Jurkat, Clone E6-1 (cell line): Measurements from ENCODE around the gene EMILIN2.
"Not testable (repeated sequence)": the region's sequence is repeated elsewhere in the genome, so short reads cannot be mapped to it uniquely, and the experiment has no call there.

Source experiments
- DNase-seq: peaks from one replicate; pipeline ENCODE4 v3.0.0-alpha.2; 2011; ENCODE audit warnings: low read depth, low spot score
- H3K4me3 ChIP-seq: 2 replicates; pipeline ENCODE4 v1.5.1; 2011; ENCODE audit warnings: mild to moderate bottlenecking, low read length, control low read depth, moderate library complexity

EMILIN2 gene

GRCh38 chr18:2910261-2910660 lies 63.5 kb downstream of the EMILIN2 start:
- no peak overlapping the region for H3K4me3 ChIP-seq
- DNase-seq: no peak

- DNase-seq: no peak
- no peak overlapping the region for H3K4me3 ChIP-seq
Observed at GRCh38 chr18:2910751-2911425, 64.1 kb downstream of the EMILIN2 start.

GRCh38 chr18:2911533-2911932 lies 64.7 kb downstream of the EMILIN2 start:
- no peak for DNase-seq
- H3K4me3 ChIP-seq: no peak overlapping the region

GRCh38 chr18:2912357-2913299 lies 65.8 kb downstream of the EMILIN2 start:
- no peak for DNase-seq
- no peak overlapping the region for H3K4me3 ChIP-seq

GRCh38 chr18:2913398-2914005 lies 66.7 kb downstream of the EMILIN2 start:
- DNase-seq: no peak

GRCh38 chr18:2914185-2914880 lies 67.5 kb downstream of the EMILIN2 start:
- no peak overlapping the region for H3K4me3 ChIP-seq

More at GRCh38 chr18:2913398-2914005, 66.7 kb downstream of the EMILIN2 start:
- no peak overlapping the region for H3K4me3 ChIP-seq

GRCh38 chr18:2914881-2915240 lies 68.1 kb downstream of the EMILIN2 start:
- no peak for DNase-seq
- no peak overlapping the region for H3K4me3 ChIP-seq

More at GRCh38 chr18:2914185-2914880, 67.5 kb downstream of the EMILIN2 start:
- no peak for DNase-seq

GRCh38 chr18:2915486-2915885 lies 68.7 kb downstream of the EMILIN2 start:
- DNase-seq, H3K4me3 ChIP-seq: not testable (repeated sequence)

GRCh38 chr18:2916184-2916583 lies 69.4 kb downstream of the EMILIN2 start:
- no peak overlapping the region for H3K4me3 ChIP-seq

GRCh38 chr18:2917259-2918047 lies 70.6 kb downstream of the EMILIN2 start:
- no peak overlapping the region for H3K4me3 ChIP-seq
- no peak for DNase-seq

More at GRCh38 chr18:2916184-2916583, 69.4 kb downstream of the EMILIN2 start:
- DNase-seq: no peak

- H3K4me3 ChIP-seq: no peak overlapping the region
- DNase-seq: no peak
Observed at GRCh38 chr18:2918761-2919550, 72.2 kb downstream of the EMILIN2 start.

GRCh38 chr18:2919600-2919999 lies 72.8 kb downstream of the EMILIN2 start:
- DNase-seq: no peak
- H3K4me3 ChIP-seq: no peak overlapping the region

- no peak overlapping the region for H3K4me3 ChIP-seq
Observed at GRCh38 chr18:2920027-2920426, 73.2 kb downstream of the EMILIN2 start.

GRCh38 chr18:2920546-2921343 lies 73.9 kb downstream of the EMILIN2 start:
- H3K4me3 ChIP-seq: no peak overlapping the region

More at GRCh38 chr18:2920027-2920426, 73.2 kb downstream of the EMILIN2 start:
- no peak for DNase-seq

GRCh38 chr18:2921778-2922177 lies 75.0 kb downstream of the EMILIN2 start:
- DNase-seq: no peak
- no peak overlapping the region for H3K4me3 ChIP-seq

More at GRCh38 chr18:2920546-2921343, 73.9 kb downstream of the EMILIN2 start:
- no peak for DNase-seq

- H3K4me3 ChIP-seq: no peak overlapping the region
- no peak for DNase-seq
Observed at GRCh38 chr18:2923464-2923863, 76.7 kb downstream of the EMILIN2 start.

- DNase-seq: no peak
- H3K4me3 ChIP-seq: no peak overlapping the region
Observed at GRCh38 chr18:2924920-2925319, 78.1 kb downstream of the EMILIN2 start.
